HG02981 (cell line): ENCODE results near the gene NUMA1.

Experiments
- ATAC-seq: cut with Tn5 transposase; IDR thresholded peaks from one replicate; pipeline ENCODE4 v1.9.1; 2021; ENCODE audit warnings: mild to moderate bottlenecking, moderate library complexity; ENCODE audit not compliant: unreplicated experiment

The NUMA1 gene

DNA sequence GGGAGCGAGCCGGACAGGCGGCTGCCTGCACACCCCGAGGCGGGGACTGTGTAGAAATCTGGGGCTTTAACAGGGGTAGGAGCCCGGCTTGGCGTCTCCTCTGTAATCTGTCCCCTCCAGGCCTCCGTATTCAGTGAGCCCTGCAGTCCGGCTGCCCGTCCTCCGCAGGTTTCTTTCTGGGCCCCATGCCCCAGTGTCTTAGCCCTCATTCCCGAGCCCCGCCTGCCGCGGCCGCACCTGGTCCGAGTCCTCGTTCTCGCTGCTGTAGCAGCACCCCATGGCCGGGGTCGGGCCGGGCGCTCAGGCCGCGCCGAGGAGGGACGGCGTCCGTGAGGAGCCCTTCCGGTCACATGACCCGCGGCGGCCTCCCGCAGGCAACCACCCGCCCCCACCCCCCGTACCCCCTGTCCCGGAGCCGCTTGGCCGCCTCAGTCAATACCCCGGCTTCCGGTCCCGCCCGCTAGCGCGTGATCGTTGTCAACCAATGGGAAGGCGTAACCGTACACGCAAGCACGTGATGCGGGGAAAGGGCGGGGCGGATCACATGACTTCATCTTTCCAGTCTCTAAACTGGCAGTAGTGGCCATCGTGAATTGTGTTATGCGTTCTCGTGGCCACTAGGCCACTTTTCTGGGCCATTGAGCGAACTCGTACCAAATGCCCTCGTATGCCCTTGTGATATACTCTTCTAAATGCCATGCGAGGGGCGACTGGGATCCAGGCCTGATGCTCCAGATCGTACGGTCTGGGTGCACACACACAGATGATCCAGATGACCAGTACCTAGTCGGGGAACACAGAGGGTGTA lies 22.8 kb upstream of the NUMA1 start, which contains the start of gene LAMTOR1:
Gene LAMTOR1, minus strand, starts transcription at position 352 of the 808 bp plus-strand sequence. Its CDS starts 73 bp downstream, at position 279.
- peak; percentile 91 for ATAC-seq

DNA sequence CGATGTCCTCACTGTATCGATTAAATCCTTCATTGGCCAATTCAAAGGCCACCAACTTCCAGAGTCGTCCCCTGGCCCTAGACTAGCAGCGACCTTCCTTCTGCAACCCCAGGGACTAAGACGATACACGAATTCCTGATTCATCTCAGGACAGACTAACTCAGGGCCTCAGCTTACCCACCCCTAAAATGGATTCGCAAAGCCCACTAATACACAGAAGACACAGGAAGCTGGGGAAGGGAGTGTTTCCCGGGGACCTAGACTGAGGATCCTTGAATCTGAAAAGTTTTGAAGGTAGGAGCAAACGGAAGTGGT lies 22.2 kb upstream of the NUMA1 start:
- ATAC-seq = no peak

GRCh38 chr11:72102162-72102561 lies 21.8 kb upstream of the NUMA1 start:
- no peak for ATAC-seq

GRCh38 chr11:72100462-72100861 lies 20.1 kb upstream of the NUMA1 start:
- ATAC-seq = no peak

DNA sequence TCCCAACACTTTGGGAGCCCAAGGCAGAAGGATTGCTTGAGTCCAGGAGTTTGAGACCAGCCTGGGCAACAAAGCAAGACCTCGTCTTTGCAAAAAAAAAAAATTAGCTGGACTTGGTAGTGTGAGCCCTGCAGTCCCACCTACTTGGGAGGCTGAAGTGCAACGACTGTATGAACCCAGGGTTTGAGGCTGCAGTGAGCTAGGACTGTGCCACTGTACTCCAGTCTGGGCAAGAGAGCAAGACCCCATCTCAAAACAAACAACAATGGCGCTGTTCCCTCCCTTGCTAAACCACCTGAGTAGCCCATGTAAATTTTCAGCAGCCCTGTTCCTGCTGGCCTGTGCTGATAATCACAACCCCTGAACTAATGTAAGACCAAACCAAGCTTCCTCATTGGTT lies 19.7 kb upstream of the NUMA1 start:
- ATAC-seq = no peak

- no peak for ATAC-seq
Observed at GRCh38 chr11:72098741-72099140, 18.4 kb upstream of the NUMA1 start.

- peak; percentile 63 for ATAC-seq
Observed at GRCh38 chr11:72091292-72091691, 10.9 kb upstream of the NUMA1 start.

DNA sequence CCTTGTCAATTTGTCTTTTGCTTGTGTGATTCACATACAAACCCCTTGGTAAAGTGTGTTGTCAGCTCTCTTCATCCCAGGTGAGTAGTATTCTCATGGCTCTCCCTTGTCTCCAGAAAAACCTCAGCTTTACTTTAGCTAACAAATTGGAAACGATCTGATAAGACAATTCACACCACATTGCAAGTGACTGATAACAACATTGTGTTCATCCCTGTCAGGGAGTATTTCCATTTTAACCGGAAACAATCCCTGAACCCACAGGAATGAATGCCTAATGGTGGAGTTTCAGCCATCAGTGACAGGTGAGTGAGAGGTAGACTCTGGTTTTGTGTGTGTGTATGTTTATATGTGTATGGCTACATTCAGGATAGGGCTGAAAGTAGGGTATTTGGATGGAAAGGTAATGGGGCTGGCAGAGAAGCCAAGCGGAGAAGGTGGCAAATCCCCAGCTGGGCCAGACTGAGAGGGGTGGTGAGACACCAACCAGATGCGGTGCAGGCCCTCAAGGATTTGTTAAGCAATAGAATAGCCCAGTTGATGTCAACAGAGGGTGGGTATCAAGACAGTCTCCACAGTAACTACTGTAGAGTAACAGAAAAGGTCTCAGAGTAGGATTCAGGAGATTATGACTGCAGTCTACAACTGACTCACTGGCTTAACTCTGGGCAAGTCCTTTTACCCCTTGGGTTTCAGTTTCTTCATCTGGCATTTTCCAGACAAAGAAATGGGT lies 7.9 kb upstream of the NUMA1 start:
- no peak for ATAC-seq

- no peak for ATAC-seq
Observed at GRCh38 chr11:72085621-72086351, 5.4 kb upstream of the NUMA1 start.

GRCh38 chr11:72084965-72085364 lies 4.6 kb upstream of the NUMA1 start:
- ATAC-seq = no peak

GRCh38 chr11:72084076-72084475 lies 3.7 kb upstream of the NUMA1 start:
- no peak for ATAC-seq

DNA sequence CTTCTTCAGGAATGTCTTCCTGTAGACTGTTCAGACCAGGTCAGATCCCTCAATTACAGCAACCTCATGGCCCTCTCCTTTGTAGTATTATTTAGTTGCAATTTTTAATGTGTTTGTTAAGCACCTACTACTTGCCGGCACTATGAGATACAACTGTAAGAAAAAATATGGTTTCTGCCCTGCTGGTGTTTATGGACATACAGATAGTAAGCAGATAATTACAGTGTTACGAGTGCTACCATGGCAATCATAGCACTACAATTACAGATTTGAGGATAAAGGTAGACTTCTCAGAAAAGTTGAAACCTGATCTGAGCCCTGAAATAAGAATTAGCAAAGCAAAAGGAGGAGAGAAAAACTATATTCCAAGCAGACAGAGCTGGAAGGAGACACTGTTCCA lies 3.1 kb upstream of the NUMA1 start:
- no peak for ATAC-seq

DNA sequence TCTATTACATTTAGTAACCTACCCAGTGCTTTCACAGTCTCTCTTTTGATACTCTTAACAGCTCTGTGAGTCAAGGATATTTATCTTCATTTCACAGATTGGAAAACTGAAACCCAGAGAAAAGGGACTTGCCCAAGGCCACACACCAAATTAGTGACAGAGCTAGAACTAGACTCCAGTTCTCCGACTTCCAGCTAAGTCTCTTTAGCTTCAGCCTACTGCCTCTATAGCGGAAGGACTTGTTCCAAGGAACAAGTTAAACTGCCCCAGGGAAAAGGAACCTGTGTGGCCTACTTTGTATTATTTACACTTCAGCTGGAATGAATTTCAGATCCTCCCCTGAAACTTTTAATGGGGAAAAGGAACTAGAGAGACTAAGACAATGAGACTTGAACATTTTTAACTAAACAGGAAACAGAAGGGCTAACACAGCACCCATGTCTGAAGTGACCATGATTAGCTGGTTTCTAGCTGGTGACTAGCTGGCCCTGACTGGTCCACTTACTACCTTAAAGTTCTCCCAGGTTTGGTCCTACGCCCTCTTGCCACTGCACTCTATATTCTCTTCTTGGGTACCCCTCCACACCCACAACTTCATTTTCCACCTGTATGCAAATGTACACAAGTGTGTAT lies 1.6 kb upstream of the NUMA1 start:
- no peak for ATAC-seq

DNA sequence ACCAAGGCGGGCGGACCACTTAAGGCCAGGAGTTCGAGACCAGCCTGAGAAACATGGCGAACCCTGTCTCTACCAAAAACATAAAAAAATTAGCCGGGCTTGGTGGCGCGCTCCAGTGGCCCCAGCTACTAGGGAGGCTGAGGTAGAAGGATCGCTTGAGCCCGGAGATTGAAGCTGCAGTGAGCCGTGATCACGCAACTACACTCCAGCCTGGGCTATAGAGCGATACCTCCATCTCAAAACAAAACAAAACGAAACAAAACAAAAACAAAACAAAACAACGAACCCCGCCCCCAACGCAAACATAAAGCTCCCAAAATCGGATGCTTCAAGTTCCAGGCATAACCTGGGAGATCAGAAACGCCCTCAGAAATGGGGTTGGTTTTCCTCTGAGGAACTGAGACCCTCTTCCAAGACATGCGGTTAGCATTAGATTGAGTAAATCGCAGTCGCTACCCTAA lies 872 bp upstream of the NUMA1 start:
- no peak for ATAC-seq

DNA sequence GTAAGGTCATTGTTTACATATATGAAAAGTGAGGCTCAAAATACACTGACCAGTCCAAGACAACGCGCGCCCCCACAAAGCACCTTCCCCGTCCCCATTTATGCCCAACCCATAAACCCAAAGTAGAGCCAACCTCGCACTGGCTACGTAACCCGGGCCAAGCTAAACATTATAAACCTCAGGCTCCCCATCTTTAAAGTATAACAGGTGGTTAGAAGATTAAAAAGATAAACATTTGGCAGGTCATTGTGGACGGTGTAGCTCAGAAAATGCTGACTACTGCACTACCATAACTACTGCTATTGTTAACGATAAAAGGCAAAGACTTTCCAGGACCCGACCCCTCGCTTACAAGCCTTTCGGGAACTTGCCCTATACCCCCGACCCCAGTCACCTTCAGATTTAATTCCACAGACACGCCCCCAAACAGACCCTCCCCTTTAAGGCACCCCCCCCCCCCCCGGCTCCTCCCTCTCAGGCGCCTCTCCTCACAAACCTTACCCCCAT lies 470 bp downstream of the NUMA1 start:
- no peak for ATAC-seq

DNA sequence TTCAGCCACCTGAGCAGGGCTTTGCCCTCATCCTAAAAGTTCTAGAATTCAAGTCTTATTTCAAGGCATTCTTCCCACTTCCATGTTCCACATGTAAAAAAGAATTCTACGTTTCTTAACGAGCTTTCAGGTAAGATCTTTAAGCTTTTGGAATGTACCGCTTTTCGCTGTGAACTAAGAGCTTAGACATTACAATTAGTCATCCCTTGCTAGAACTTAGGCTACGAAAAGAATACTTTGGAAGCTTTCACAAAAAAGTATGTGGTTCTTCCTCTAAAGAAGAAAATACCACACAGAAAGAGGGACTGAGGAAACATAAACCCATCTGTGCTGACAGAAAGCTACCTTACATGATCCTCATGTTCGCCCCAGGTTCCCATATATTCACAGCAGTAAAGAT lies 1.9 kb downstream of the NUMA1 start:
- no peak for ATAC-seq

- no peak for ATAC-seq
Observed at GRCh38 chr11:72075756-72076155, 4.6 kb downstream of the NUMA1 start.

GRCh38 chr11:72075109-72075508 lies 5.2 kb downstream of the NUMA1 start:
- ATAC-seq = no peak

GRCh38 chr11:72072348-72072747 lies 8.0 kb downstream of the NUMA1 start:
- no peak for ATAC-seq

DNA sequence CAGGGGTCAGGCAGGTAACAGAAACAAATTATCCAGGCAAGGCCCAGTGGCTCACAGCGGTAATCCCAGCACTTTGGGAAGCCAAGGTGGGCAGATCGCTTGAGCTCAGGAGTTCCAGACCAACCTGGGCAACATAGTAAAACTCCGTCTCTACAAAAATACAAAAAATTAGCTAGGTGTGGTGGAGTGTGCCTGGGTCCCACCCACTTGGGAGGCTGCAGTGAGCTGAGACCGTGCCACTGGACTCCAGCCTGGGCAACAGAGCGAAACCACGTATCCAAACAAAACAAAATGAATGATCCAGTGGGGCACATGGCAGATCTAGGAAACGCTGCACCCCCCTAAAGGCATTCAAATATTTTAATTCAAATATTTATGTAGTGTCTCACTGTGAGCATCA lies 9.9 kb downstream of the NUMA1 start:
- ATAC-seq = no peak

- ATAC-seq = no peak
Observed at GRCh38 chr11:72069787-72070251, 10.5 kb downstream of the NUMA1 start.
